ENCODE results near the gene PGAP2. TPM values are rescaled to one million over a fixed set of nuclear protein-coding genes. Genes with fewer than 3 reads are reported as not detected.

The PGAP2 gene
- total and polyA plus RNA-seq, 10 of the 15 experiments (the other 5 are each of a cell fraction or from before 2014, with no cell fraction given): 12.3 to 37.4 (median 31.9) TPM

DNA sequence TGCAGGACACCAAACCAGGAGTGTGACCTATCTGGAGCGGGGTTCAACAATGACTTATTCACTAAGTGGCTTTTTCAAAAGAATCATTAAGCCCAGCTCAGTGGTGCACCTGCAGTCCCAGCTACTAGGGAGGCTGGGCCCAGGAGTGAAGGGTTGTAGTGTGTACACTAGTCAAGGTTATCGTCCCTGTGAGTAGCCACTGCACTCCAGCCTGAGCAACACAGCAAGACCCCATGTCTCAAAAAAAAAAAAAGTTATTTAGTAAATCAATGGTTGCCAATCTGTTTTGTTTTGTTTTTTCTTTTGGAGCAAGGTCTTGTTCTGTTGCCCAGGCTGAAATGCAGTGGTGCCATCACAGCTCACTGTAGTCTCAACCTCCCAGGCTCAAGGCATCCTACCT, 24.5 kb downstream of the PGAP2 start:
- no TSS peak for BruUV-seq (replicated peaks)
- ChIA-PET RAD21 (ENCODE audit: unreplicated experiment) (interaction anchor here (1.4 to 12.7 kb wide), 2 partner anchors 22 to 239 kb away, joined by 4 to 304 read pairs; partner anchors contain the start of gene STIM1), POLR2A (interaction anchor here (3.4 kb wide), 1 partner anchor 8 kb away, joined by 16 read pairs; the partner anchor contains the start of gene RHOG), CTCF (interaction anchor here (1.2 to 39.6 kb wide), 5 partner anchors 9 to 32 kb away, joined by 3 to 1047 read pairs (median 12); partner anchors contain the start of genes PGAP2 and STIM1), SMC1A (ENCODE audit: uncharacterized antibody, unreplicated experiment) (interaction anchor here (1.0 to 12.4 kb wide), 5 partner anchors 19 to 241 kb away, joined by 3 to 188 read pairs (median 4); partner anchors contain the start of genes PGAP2 and STIM1)
- Histone ChIP-seq H2AFZ (ENCODE audit: control insufficient read depth, low read depth, low read length) (no peak overlapping the region), H3K4me2 (ENCODE audit: control insufficient read depth, insufficient read depth) (no peak overlapping the region), H3K9me3 (replicated peaks; ENCODE audit: control insufficient read depth, insufficient read depth, low read length) (no peaks in the 10 kb centered on the region), H3K79me2 (ENCODE audit: control insufficient read depth, insufficient read depth, low read length) (peaks cover 78% of the 10 kb centered on the region), H3K27ac (ENCODE audit: control insufficient read depth, insufficient read depth) (no peak overlapping the region), H3K4me3 (no peak overlapping the region), H3K36me3 (ENCODE audit: control insufficient read depth in 2 of 2, insufficient read depth in 2 of 2, low read length in 1 of 2) (peaks cover 15 to 33% of the 10 kb centered on the region in 2 experiments), H4K20me1 (ENCODE audit: control insufficient read depth, insufficient read depth) (no peaks in the 10 kb centered on the region; the same call in none of the 2 replicates), H3K4me1 (ENCODE audit: control insufficient read depth, insufficient read depth, low read length) (peaks cover 34% of the 10 kb centered on the region), H3K27me3 (replicated peaks in 1 of 2; ENCODE audit: control insufficient read depth in 2 of 2, insufficient read depth in 2 of 2, low read length in 1 of 2) (no peaks in the 10 kb centered on the region), H3K9ac (ENCODE audit: control insufficient read depth, insufficient read depth, low read length) (no peak overlapping the region)
- DNase-seq (ENCODE audit: low read depth, low spot score) (no peak), ATAC-seq (no peak), FAIRE-seq (no peak)
- TF ChIP-seq FOXM1 (IDR thresholded peaks at IDR 0.05; ENCODE audit: low read depth, low read length) (no peak), POLR2AphosphoS5 (IDR thresholded peaks at IDR 0.05; ENCODE audit: low read length) (peak; percentile 13; the same call in 1 of the 2 replicates), NBN (IDR thresholded peaks at IDR 0.05) (no peak), NR2F1 (conservative IDR thresholded peaks at IDR 0.05) (no peak), SMAD1 (IDR thresholded peaks at IDR 0.05; ENCODE audit: low read depth, partially characterized antibody) (no peak), BHLHE40 (IDR thresholded peaks at IDR 0.05; ENCODE audit: borderline replicate concordance in 1 of 2, low read depth in 2 of 2, low read length in 1 of 2) (no peak)
- intact Hi-C loops (cut with micrococcal nuclease; ENCODE audit: unreplicated experiment) (no loop called here), in situ Hi-C loops (cut with MboI) (loop anchor here (25.0 kb wide), 1 partner anchor 554 kb away; the partner anchor contains the start of gene TRIM21)
- WGBS (ENCODE audit: insufficient coverage, insufficient replicate concordance, low lambda C conversion rate, missing lambda C conversion rate): 67% methylated on average over 2 of the region's 2 CpGs

DNA sequence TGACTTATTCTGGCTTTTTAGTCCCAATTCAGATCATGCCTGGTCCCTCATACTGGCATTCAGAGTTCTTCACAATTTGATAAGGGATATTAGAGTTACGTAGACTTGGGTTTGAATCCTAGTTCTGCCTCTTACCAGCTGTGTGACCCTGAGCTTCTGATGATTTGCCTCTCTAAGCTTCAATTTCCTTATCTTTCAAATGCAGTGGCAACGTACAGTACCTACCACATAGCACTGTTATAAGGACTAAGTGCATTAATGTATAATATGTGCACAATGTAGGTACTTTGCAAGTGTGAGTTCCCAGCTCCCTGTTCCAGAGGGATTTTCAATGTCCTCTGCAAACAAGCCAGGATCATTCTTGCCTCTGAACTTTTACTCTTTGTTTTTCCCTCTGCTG, 25.1 kb downstream of the PGAP2 start:
- no peak for ATAC-seq
- H4K20me1 ChIP-seq (ENCODE audit: control insufficient read depth, insufficient read depth): no peaks in the 10 kb centered on the region; the same call in none of the 2 replicates
- peaks cover 84% of the 10 kb centered on the region for H3K79me2 ChIP-seq (ENCODE audit: control insufficient read depth, insufficient read depth, low read length)
- peaks cover 11 to 28% of the 10 kb centered on the region in 2 experiments for H3K36me3 ChIP-seq (ENCODE audit: control insufficient read depth in 2 of 2, insufficient read depth in 2 of 2, low read length in 1 of 2)
- SMC1A ChIA-PET (ENCODE audit: uncharacterized antibody, unreplicated experiment): interaction anchor here (1.0 to 12.4 kb wide), 3 partner anchors 19 to 241 kb away, joined by 3 to 188 read pairs (median 4); partner anchors contain the start of gene STIM1
- no peak overlapping the region for H2AFZ ChIP-seq (ENCODE audit: control insufficient read depth, low read depth, low read length)
- in situ Hi-C loops (cut with MboI): loop anchor here (25.0 kb wide), 1 partner anchor 554 kb away; the partner anchor contains the start of gene TRIM21
- POLR2A ChIA-PET: no interaction called here
- no peak overlapping the region for H3K4me3 ChIP-seq
- RAD21 ChIA-PET (ENCODE audit: unreplicated experiment): interaction anchor here (1.4 to 12.7 kb wide), 2 partner anchors 22 to 239 kb away, joined by 4 to 304 read pairs; partner anchors contain the start of gene STIM1
- 100% methylated on average over 2 of the region's 2 CpGs for WGBS (ENCODE audit: insufficient coverage, insufficient replicate concordance, low lambda C conversion rate, missing lambda C conversion rate)
- peak overlapping the region; percentile 15; the same call in 1 of the 2 replicates for H3K4me2 ChIP-seq (ENCODE audit: control insufficient read depth, insufficient read depth)
- DNase-seq (ENCODE audit: low read depth, low spot score): no peak
- intact Hi-C loops (cut with micrococcal nuclease; ENCODE audit: unreplicated experiment): no loop called here
- H3K27ac ChIP-seq (ENCODE audit: control insufficient read depth, insufficient read depth): no peak overlapping the region
- no peaks in the 10 kb centered on the region for H3K27me3 ChIP-seq (replicated peaks in 1 of 2; ENCODE audit: control insufficient read depth in 2 of 2, insufficient read depth in 2 of 2, low read length in 1 of 2)
- CTCF ChIA-PET: interaction anchor here (1.2 to 39.6 kb wide), 5 partner anchors 8 to 31 kb away, joined by 3 to 1047 read pairs (median 12); partner anchors contain the start of genes PGAP2 and STIM1
- BruUV-seq (replicated peaks): no TSS peak
- H3K4me1 ChIP-seq (ENCODE audit: control insufficient read depth, insufficient read depth, low read length): peaks cover 40% of the 10 kb centered on the region
- no peaks in the 10 kb centered on the region for H3K9me3 ChIP-seq (replicated peaks; ENCODE audit: control insufficient read depth, insufficient read depth, low read length)
- FAIRE-seq: no peak
- no peak overlapping the region for H3K9ac ChIP-seq (ENCODE audit: control insufficient read depth, insufficient read depth, low read length)
- TF ChIP-seq, protein P1, sequence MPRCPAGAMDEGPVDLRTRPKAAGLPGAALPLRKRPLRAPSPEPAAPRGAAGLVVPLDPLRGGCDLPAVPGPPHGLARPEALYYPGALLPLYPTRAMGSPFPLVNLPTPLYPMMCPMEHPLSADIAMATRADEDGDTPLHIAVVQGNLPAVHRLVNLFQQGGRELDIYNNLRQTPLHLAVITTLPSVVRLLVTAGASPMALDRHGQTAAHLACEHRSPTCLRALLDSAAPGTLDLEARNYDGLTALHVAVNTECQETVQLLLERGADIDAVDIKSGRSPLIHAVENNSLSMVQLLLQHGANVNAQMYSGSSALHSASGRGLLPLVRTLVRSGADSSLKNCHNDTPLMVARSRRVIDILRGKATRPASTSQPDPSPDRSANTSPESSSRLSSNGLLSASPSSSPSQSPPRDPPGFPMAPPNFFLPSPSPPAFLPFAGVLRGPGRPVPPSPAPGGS (IDR thresholded peaks at IDR 0.05; ENCODE audit: borderline replicate concordance, insufficient read depth, low read depth, low read length, poor library complexity, severe bottlenecking): no peak
- TF ChIP-seq CHD1 (IDR thresholded peaks at IDR 0.05; ENCODE audit: low read depth, low read length) (no peak), LARP7 (IDR thresholded peaks at IDR 0.05) (no peak)
- TF ChIP-seq, protein P2, sequence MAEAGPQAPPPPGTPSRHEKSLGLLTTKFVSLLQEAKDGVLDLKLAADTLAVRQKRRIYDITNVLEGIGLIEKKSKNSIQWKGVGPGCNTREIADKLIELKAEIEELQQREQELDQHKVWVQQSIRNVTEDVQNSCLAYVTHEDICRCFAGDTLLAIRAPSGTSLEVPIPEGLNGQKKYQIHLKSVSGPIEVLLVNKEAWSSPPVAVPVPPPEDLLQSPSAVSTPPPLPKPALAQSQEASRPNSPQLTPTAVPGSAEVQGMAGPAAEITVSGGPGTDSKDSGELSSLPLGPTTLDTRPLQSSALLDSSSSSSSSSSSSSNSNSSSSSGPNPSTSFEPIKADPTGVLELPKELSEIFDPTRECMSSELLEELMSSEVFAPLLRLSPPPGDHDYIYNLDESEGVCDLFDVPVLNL (IDR thresholded peaks at IDR 0.05; ENCODE audit: low read depth, low read length): no peak
- TF ChIP-seq, protein P3, sequence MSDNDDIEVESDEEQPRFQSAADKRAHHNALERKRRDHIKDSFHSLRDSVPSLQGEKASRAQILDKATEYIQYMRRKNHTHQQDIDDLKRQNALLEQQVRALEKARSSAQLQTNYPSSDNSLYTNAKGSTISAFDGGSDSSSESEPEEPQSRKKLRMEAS (IDR thresholded peaks at IDR 0.05; ENCODE audit: low read depth, low read length): no peak

All from GM12878 (cell line).